ENCODE results near the gene SPTA1. TPM values are rescaled to one million over a fixed set of nuclear protein-coding genes. Genes with fewer than 3 reads are reported as not detected.

The SPTA1 gene
- total and polyA plus RNA-seq, 4 donors = 0.08 to 542 (median 0.08) TPM; not detected in 1

DNA sequence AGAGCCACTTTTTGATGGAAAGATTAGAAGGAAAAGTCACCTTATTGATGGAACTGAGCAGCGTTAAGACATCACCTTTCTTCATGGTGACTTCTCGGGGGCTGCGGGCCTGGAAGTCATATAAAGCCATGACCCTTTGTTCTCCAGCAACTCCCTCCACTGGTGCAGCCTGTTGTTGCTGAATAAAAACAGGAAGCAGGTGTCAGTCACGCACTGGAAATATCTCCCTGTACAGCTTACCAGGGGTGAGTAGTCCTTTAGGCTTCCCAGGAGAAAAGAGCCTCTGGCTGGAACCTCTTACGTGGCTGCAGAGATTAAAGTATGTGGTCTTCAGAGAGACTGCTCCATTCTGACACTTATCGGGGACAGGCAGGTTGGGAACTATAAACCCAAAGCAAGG lies 31.9 kb downstream of the SPTA1 start (continued):
- TF ChIP-seq JUND (IDR thresholded peaks at IDR 0.05) = no peak
- TF ChIP-seq, protein P1, sequence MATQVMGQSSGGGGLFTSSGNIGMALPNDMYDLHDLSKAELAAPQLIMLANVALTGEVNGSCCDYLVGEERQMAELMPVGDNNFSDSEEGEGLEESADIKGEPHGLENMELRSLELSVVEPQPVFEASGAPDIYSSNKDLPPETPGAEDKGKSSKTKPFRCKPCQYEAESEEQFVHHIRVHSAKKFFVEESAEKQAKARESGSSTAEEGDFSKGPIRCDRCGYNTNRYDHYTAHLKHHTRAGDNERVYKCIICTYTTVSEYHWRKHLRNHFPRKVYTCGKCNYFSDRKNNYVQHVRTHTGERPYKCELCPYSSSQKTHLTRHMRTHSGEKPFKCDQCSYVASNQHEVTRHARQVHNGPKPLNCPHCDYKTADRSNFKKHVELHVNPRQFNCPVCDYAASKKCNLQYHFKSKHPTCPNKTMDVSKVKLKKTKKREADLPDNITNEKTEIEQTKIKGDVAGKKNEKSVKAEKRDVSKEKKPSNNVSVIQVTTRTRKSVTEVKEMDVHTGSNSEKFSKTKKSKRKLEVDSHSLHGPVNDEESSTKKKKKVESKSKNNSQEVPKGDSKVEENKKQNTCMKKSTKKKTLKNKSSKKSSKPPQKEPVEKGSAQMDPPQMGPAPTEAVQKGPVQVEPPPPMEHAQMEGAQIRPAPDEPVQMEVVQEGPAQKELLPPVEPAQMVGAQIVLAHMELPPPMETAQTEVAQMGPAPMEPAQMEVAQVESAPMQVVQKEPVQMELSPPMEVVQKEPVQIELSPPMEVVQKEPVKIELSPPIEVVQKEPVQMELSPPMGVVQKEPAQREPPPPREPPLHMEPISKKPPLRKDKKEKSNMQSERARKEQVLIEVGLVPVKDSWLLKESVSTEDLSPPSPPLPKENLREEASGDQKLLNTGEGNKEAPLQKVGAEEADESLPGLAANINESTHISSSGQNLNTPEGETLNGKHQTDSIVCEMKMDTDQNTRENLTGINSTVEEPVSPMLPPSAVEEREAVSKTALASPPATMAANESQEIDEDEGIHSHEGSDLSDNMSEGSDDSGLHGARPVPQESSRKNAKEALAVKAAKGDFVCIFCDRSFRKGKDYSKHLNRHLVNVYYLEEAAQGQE (IDR thresholded peaks at IDR 0.05) = no peak
- no peak for TF ChIP-seq HNF4A (conservative IDR thresholded peaks at IDR 0.05)
- no peak for TF ChIP-seq SP1 (IDR thresholded peaks at IDR 0.05)
- no peak for TF ChIP-seq RXRA (IDR thresholded peaks at IDR 0.05)

DNA sequence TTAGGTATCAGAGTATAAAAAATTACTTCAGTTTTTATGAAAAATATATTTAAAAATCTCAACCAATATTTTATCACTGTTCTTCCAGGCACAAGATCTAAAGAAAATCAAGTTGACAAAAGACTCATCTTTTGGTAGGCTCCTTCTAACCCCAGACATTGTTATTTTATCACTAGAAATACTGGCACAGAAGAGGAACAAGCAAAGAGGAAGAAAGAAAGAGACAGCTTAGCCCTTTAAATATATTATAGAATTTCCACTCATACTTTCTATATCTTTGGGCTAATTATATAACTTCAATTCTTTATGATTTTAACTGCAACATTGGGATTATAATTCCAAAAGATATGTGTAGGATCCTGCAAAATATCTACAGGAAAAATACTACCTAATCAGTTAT lies 32.4 kb downstream of the SPTA1 start:
- Histone ChIP-seq H3K36me3 (ENCODE audit: control insufficient read depth in 4 of 4, insufficient read depth in 3 of 4, low read depth in 1 of 4, low read length in 3 of 4) (no peaks in the 10 kb centered on the region), H3K9ac (ENCODE audit: low read depth in 1 of 2, low read length in 2 of 2) (no peak overlapping the region), H3K27ac (ENCODE audit: low read depth in 1 of 2, low read length in 2 of 2) (no peak overlapping the region), H3K4me1 (ENCODE audit: control insufficient read depth in 4 of 4, insufficient read depth in 4 of 4, low read length in 3 of 4) (no peaks in the 10 kb centered on the region), H3K4me3 (ENCODE audit: low read depth in 1 of 3, low read length in 3 of 3) (no peak overlapping the region), H3K27me3 (ENCODE audit: control insufficient read depth in 4 of 4, insufficient read depth in 4 of 4, low read length in 3 of 4) (no peaks in the 10 kb centered on the region), H3K9me3 (ENCODE audit: control insufficient read depth in 4 of 4, low read length in 3 of 4) (no peaks in the 10 kb centered on the region)
- DNase-seq (ENCODE audit: low spot score) = no peak
- TF ChIP-seq, protein P2, sequence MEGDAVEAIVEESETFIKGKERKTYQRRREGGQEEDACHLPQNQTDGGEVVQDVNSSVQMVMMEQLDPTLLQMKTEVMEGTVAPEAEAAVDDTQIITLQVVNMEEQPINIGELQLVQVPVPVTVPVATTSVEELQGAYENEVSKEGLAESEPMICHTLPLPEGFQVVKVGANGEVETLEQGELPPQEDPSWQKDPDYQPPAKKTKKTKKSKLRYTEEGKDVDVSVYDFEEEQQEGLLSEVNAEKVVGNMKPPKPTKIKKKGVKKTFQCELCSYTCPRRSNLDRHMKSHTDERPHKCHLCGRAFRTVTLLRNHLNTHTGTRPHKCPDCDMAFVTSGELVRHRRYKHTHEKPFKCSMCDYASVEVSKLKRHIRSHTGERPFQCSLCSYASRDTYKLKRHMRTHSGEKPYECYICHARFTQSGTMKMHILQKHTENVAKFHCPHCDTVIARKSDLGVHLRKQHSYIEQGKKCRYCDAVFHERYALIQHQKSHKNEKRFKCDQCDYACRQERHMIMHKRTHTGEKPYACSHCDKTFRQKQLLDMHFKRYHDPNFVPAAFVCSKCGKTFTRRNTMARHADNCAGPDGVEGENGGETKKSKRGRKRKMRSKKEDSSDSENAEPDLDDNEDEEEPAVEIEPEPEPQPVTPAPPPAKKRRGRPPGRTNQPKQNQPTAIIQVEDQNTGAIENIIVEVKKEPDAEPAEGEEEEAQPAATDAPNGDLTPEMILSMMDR (IDR thresholded peaks at IDR 0.05; ENCODE audit: low read depth, low read length, missing input control) = no peak
- TF ChIP-seq TAF1 (conservative IDR thresholded peaks at IDR 0.05) = no peak
- no peak for TF ChIP-seq RAD21 (IDR thresholded peaks at IDR 0.05)
- TF ChIP-seq RXRA (IDR thresholded peaks at IDR 0.05) = no peak
- TF ChIP-seq NR2F2 (IDR thresholded peaks at IDR 0.05) = no peak
- TF ChIP-seq FOXA2 (IDR thresholded peaks at IDR 0.05) = no peak

DNA sequence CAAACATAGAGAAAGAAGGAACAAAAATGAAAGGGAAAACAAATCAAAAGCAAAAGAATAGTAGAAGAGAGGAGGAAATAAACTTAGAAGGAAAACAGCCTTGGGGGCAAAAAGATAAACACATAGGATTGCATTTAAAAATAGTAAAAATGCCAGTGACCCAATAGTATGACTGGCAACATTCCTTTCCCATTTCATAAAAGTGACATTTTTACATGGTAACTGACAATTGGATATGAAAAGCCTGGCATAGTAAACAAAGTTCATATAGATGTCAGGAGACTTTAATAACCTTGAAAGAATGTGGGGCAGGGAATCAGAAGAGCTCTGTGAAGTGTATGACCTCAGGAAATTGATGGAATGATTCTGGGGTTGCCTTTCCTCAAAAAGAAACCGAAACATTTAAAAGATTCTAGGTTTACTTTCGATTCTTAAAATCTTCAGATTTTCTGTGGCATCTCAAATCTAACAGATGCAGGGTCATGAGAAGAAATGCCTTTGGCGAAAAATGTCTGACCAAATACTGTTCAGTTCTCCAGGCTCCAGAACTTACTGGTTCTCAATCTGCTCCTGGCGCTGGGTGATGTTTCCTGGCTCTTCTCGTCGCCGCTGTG lies 33.7 kb downstream of the SPTA1 start:
- WGBS = 78% methylated on average over 7 of the region's 7 CpGs
- TF ChIP-seq FOXA2 (IDR thresholded peaks at IDR 0.05) = no peak
- no peak for TF ChIP-seq RAD21 (IDR thresholded peaks at IDR 0.05)
- no peak for TF ChIP-seq HNF4G (IDR thresholded peaks at IDR 0.05)
- no peak for TF ChIP-seq EGR1 (IDR thresholded peaks at IDR 0.05; ENCODE audit: low read depth in 2 of 2)
- TF ChIP-seq, protein P1 (IDR thresholded peaks at IDR 0.05) = no peak
- no peak overlapping the region for H3K4me3 ChIP-seq (ENCODE audit: low read depth in 1 of 3, low read length in 3 of 3)

More for the DNA sequence above, 33.7 kb downstream of the SPTA1 start:
- no peaks in the 10 kb centered on the region for H3K9me3 ChIP-seq (ENCODE audit: control insufficient read depth in 4 of 4, low read length in 3 of 4)
- H3K4me1 ChIP-seq (ENCODE audit: control insufficient read depth in 4 of 4, insufficient read depth in 4 of 4, low read length in 3 of 4) = no peaks in the 10 kb centered on the region
- H3K27me3 ChIP-seq (ENCODE audit: control insufficient read depth in 4 of 4, insufficient read depth in 4 of 4, low read length in 3 of 4) = no peaks in the 10 kb centered on the region
- no peak for DNase-seq (ENCODE audit: low spot score)
- H3K9ac ChIP-seq (ENCODE audit: low read depth in 1 of 2, low read length in 2 of 2) = no peak overlapping the region
- H3K27ac ChIP-seq (ENCODE audit: low read depth in 1 of 2, low read length in 2 of 2) = no peak overlapping the region
- H3K36me3 ChIP-seq (ENCODE audit: control insufficient read depth in 4 of 4, insufficient read depth in 3 of 4, low read depth in 1 of 4, low read length in 3 of 4) = no peaks in the 10 kb centered on the region

All from liver (tissue), 9 donors.